CD4-positive, alpha-beta T cell treated with Interleukin-17A for 4 hours (primary cell): ENCODE results near the gene WBP1L.
"Not testable (repeated sequence)": the region's sequence is repeated elsewhere in the genome, so short reads cannot be mapped to it uniquely, and the experiment has no call there.

Experiments used
- DNase-seq: peaks from one replicate; pipeline ENCODE4 v3.0.0-alpha.2; 2020; ENCODE audit warnings: mixed read lengths

WBP1L gene

DNA sequence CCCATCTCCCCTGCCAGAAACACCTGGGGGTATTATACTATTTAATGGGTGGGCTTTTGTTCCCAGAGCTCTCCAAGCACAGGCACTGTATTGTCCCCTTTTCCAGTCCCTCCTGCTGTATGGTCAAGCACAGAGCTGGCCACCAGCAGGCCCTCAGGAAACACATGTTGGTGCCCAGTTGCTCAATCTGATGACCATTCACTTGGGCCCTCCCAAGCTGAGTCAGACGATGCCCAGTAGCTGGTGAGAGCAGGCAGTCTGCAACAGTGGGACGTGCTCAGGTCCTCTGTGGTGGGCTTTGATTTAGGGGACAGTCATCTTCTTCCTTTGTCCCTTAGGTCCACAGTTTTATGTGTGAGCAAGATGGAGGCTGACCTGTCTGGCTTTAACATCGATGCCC lies 17.5 kb upstream of the WBP1L start:
- no peak for DNase-seq

DNA sequence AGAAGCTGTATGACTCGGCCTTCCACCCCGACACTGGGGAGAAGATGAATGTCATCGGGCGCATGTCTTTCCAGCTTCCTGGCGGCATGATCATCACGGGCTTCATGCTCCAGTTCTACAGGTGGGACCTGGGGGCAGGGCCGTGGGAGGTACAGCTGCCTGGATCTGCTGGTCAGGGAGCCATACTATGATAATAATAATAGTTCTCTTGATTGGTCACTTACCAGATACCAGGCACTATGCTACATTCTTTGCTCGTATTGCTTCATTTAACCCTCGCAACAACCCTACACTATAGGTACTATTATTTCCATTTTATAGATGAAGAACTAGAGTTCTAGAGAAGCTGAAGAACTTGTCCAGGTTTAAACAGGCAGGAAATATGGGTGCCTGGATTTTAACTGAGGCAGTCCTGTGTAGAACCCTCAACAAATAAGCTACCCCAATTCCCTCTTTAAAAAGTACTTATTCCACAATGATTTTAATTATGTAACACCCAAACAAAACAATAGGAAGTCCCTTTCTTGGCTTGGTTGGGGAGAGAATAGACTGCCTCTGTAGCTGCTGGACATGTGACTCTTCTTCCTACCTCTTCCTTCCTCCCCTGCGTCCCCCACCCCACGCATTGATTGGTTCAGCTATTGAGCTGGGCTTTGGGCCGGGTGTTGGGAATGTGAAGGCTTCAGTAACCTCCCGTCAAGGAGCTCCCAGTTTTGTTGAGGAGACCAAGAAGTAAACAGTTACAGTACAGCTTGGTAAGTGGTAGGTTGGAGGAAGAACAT lies 16.5 kb upstream of the WBP1L start:
- no peak for DNase-seq

DNA sequence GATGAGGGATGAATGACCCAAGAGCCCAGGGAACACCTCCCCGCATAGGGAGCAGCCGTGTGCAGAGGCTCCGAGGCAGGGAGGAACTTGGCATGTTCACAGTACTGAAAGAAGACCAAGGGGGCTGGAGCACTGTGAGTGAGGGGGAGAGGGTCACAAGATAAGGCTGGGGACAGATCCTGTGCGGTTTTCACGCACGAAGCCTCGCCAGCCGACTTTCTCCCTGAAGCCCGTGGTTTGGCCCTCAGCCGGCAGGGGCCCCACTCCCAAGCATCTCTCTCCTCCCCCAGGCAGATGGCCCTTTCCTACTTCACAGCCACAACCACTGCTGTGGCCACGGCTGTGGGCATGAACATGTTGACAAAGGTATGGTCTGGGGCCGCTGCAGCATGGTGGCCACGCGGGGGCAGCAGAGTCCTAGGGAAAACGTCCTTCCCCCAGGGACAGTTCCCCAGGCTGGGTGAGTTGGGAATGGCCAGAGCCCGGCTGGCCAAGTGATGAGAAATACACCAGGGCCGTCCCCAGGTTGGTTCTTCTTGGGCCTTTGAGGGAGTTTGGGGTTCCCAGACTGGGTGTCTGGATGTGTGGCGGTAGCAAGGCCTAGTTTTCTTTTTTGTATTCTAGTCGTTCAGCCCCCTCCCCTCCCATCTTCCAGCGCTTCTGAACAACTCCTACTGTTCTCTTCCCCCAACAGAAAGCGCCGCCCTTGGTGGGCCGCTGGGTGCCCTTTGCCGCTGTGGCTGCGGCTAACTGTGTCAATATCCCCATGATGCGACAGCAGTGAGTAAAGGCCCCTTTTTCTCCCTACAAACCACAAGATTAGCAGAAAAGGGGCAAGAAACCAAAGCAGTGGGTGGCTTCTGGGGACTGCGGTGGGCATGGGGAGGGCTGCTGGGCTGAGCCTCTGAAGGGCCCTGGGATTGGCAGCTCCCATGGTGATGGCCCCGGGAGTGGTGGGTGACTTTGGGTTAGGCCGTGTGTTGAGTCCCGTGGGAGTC lies 14.4 kb upstream of the WBP1L start:
- peak; percentile 72 for DNase-seq

DNA sequence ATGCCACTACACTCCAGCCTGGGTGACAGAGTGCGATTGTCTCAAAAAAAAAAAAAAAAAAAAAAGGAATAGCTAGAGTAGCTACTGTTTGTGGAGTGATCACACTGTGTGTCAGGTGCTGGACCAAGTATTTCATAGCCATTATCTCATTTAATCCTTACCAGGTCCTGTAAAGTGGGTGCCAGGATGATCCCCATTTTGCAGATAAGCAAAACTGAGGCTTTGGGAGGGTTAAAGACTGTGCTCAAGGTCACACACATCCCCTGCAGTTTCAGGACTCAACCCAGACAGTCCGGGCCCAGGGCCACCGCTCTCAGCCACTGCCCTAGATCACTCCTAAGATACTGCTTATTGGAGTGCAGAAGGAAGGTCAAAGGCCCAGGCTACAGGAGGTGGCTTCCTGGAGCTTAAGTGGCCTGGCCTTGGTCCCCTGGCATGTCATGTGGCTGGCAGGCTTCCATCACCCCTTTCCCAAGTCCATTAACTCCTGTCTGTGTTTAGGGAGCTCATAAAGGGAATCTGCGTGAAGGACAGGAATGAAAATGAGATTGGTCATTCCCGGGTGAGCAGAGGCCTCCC lies 12.4 kb upstream of the WBP1L start:
- no peak for DNase-seq

DNA sequence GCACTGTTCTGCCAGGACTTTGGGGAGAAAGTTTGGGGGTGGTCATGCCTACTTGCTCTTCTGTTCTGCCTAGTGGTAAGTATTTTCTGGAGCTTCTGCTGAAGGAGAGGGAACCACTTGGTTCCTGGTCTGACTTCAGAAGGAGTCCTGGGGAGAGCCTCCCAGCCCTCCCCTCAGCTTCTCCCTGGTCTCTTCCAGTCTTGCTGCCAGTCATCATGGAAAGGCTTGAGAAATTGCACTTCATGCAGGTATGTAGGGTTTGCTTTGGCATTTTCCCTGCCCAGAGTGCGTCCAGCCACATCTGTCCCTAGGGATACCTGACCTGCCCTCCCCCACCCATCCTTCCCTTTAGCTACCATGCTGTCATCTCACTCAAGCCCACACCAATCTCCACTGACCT lies 11.1 kb upstream of the WBP1L start:
- no peak for DNase-seq

DNA sequence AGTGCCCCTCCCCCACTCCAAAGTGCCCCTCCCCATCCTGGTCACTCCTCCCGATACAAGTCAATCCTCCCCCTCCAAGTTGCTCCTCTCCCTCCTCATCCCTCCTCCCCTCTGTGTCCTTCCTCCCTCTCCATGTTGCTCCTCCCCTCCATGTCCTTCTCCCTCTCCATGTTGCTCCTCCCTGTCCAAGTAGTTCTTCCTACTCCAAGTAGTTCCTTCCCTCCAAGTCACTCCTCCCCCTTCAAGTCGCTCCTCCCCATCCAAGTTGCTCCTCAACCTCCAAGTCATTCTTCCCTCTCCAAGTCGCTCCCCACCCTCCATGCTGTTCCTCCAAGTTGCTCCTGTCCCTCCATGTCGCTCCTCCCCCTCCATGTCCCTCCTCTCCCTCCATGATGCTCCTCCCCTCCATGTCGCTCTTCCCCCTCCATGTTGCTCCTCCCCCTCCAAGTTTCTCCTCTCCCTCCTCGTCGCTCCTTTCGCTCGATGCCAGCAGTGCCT lies 8.6 kb upstream of the WBP1L start:
- no peak for DNase-seq

DNA sequence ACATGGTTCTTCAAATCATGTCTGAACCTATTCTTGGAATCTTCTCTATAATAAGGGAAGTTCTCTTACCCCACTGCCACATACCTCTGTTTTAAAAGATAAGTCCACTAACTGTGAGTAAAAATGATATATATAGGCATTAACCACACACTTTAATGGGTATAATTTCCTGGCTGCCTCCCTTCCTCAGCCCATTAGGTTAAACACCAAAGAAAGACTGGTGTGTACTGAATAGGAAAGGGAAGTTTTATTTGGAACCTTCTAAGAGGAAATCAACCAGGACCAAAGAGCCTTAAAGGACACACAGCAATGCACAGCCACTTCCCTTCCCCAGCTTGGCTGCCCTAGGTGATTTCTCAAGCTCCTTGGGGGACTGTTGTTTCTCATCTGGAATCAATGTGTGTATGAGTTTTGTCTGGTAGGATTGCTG lies 5.0 kb upstream of the WBP1L start:
- no peak for DNase-seq

DNA sequence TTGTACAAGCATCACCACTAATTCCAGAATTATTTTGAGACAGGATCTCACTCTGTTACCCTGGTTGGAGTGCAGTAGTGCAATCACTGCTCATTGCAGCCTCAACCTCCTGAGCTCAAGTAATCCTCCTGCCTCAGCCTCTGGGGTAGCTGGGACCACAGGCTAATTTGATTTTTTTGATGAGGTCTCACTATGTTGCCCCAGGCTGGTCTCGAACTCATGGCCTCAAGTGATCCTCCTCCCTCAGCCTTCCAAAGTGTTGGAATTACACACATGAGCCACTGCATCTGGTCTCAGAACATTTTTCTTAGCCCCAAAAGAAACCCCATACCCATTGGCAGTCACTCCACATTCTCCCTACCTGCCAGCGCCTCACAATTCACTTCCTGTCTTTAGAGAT lies 3.5 kb upstream of the WBP1L start:
- DNase-seq, result no peak

DNA sequence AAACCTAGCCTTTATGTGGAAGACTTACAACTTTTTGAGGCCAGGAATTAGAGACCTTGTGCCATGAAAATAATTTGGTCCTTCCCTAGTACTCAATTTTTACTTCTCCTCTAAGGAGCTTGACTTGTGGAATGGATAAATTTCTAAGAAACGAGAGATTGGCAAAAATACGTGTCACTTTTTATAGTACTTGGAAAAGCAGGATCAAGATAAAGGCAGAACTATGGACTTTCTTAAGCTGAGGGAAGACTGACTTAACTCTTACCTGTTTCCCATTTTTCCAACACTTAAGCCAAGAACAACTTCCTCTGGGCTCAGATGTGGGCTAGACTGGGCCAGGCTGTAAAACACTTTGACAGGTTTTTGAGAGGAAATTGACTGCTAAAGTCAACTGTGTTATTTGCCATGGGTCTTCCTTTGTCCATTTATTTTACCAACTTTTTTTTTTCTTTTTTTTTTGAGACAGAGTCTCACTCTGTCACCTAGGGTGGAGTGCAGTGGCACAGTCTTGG lies 2.0 kb upstream of the WBP1L start:
- no peak for DNase-seq

DNA sequence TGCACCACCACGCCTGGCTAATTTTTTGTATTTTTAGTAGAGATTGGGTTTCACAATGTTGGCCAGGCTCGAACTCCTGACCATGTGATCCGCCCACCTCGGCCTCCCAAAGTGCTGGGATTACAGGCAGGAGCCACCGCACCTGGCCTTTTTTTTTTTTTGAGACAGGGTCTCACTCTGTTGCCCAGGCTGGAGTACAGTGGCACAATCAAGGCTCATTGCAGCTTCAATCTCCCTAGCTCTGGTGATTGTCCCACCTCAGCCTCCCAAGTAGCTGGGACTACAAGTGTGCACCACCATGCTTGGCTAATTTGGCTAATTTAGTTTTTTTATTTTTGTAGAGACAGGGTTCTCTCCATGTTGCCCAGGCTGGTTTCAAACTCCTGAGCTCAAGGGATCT lies 1.4 kb upstream of the WBP1L start:
- DNase-seq, result not testable (repeated sequence)

DNA sequence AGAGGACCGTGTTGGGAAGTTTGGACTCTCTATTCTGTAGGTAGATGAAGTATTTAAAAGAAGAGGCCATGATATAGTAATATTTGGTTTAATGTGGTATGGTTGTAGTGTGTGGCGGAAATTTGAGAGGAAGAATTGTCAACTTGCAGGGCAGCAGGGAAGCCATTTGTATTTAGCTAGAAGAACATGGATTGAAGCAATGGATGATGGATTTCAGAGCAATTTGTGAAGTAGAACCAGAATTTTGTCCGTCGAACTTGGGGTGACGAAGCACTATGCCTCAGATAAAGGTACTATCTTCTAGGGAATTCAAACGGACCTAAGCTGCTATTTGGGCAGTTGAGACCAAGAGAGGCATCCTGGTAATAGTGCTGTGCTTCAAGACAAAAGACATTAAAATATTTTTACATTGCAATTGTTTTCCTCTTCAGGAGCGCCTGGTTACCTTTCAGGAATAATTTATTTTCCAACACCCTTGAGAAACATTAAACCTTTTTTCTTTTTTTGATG lies 615 bp upstream of the WBP1L start:
- no peak for DNase-seq

DNA sequence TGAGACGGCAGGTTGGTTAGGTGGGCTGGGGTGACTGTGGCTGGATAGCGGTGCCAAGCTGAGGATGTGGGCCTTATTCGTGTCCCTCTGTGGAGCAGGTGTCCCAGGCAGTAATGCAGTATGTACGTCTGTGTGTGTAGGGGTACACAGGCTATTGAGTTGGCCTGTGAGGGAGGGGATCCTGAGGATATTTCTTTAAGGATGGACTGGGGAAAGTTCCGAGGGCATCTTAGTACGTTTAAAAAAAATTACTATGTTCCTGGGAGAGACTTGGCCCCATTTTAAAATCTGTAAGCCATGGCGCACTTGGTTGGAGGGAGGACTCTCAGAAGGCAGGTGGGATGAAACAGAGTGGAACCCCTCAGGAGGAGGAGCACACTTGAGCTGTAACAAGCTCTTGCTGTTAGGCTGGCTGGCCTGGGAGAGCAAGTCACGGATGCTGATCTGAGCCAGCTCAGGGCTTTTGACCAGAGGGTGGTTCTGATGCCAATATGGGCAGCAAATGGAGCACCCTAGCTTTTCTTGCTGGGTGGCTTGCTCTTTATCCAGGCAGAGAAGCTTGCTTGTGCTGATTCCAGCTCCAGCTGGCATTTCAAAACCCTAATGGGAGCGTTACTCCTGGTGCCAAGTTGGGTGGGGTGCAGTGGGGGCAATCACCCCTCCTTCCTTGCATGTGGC lies 765 bp downstream of the WBP1L start:
- no peak for DNase-seq

DNA sequence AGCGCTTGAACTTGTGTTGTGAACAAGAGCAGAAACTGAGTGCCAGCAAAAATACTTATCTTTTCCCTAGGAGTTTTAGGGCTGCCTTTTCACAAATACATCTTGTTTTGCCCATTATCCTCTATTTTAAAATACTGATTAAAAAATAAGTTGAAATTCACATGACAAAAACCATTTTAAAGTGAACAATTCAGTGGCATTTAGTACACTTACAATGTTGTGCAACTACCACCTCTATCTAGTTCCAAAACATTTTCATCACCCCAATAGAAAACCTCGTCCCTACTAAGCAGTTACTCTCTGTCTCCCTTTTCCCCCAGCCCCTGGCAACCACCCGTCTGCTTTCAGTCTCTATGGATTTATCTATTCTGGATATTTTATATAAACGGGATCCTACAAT lies 1.4 kb downstream of the WBP1L start:
- no peak for DNase-seq

DNA sequence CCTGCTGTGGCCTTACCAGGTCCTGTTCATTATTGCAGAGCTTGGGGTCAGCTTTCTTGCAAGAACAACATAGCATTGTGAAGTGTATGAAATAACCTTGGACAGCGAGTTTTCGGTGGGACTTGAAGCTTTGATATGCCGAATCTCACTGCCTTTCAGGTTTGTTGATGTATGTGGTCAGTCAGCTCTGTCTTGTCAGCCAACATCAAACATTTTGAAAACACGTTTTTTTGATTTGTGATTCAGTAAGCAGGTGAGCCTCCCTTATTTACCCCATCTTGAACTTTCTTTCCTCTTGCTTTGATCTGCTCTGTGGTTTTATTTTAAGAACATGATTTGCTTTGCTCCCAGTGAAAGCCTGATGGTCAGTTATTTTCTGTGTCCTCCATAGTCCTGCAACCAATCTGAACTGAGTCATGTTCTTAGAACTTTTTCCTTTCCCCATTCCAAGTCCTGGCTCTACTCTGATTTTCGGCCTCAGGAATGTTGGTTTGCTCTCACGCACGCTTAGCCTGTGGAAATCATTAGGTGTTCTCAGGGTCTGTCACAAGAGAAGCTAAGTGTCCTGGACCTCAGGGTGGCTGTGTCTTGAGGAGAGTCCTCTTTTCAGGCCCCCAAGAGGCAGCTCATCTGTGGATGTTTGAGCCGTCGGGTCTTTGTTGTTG lies 8.7 kb downstream of the WBP1L start:
- no peak for DNase-seq

DNA sequence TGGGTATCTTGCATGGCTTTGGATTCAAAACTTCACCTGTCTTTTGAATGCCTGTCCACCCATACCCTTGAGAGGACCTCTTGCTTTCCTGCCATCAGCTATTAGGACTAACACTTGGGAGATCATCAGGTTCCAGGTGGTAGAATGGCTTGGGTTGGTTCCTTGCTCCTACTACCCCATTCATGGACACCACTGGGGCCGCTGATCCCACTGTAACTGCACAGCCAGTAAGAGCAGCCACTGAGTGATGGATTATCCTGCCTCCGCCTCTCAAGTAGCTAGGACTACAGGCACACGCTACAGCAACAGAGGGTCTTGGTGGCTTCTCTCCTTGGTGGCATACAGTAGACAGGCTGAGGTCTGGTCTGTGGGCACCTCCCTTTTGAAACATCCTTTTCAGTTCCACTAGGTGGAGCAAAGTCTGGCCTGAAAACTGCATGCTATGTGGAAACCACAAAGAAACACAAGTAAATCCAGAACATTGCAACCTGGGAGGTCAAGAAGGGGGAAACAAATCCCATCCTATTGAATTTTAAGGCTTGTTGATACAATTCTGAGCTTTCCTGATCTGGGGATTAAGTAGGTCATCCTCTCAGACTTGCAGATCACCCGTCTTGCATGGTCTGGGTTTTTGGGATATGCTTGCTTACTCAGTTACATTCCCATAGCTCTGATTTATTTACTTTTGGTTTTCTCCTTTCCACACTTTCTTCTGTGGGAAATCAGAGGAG lies 9.4 kb downstream of the WBP1L start:
- DNase-seq, result peak; percentile 32

DNA sequence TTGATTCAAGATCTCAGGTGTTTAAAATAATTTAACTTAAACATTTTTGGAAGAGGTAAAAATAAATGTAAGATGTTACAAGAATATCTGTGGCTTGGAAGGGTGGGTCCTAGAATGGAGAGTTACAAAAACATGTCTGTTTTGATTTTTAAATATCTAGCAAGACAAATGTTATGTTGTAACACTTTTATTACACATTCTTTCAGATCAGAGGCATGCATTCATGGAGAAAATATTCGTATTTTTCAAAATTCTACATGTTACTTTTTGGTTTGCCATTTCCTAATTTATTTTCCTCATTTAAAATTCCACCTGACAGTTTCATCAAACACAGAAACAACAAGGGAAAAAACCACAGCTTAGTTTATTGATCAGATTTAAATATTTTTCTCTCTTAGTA lies 10.0 kb downstream of the WBP1L start:
- no peak for DNase-seq

DNA sequence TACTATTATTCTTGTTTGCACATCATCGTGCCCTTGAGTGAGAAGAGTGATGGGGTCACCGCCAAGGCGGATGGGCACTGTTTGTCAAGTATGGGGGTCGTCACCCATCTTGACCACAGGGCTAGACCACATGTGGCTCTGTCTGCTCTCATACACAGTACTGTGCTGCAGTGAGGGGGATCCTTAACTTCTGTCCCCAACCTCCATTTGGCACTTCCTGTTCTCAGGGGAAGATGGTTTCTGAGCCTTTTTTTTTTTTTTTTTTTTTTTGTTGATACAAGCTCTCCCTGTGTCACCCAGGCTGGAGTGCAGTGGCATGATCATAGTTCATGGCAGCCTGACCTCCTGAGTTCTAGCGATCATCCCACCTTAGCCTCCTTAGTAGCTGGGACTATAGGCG lies 13.6 kb downstream of the WBP1L start:
- DNase-seq, result no peak

DNA sequence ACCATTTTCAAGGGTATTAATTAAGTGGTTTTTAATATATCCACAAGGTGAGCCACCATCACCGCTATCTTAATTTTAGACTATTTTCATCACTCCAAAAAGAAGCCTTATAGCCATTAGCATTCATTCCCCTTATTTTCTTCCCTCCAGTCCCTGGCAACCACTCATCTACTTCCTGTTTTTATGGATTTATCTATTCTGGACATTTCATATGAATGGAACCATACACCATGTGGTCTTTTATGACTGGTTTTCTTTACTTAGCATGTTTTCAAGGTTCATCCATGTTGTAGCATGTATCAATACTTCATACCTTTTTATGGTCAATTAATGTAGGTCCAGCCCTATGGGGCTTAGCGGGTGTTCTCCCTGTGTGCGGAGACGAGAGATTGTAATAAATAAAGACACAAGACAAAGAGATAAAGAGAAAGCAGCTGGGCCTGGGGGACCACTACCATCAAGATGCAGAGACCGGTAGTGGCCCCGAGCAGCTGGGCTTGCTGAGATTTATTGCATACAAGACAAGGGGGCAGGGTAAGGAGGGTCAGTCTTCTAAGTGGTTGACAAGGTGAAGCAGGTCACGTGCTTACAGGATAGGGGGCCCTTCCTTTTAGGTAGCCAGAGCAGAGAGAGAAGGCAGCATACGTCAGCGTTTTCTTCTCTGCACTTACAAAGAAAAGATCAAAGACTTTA lies 14.6 kb downstream of the WBP1L start:
- DNase-seq, result no peak

DNA sequence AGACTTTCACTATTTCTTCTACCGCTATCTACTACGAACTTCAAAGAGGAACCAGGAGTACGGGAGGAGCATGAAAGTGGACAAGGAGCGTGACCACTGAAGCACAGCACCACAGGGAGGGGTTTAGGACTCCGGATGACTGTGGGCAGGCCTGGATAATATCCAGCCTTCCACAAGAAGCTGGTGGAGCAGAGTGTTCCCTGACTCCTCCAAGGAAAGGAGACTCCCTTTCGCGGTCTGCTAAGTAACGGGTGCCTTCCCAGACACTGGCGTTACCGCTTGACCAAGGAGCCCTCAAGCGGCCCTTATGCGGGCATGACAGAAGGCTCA lies 15.2 kb downstream of the WBP1L start:
- DNase-seq, result not testable (repeated sequence)

DNA sequence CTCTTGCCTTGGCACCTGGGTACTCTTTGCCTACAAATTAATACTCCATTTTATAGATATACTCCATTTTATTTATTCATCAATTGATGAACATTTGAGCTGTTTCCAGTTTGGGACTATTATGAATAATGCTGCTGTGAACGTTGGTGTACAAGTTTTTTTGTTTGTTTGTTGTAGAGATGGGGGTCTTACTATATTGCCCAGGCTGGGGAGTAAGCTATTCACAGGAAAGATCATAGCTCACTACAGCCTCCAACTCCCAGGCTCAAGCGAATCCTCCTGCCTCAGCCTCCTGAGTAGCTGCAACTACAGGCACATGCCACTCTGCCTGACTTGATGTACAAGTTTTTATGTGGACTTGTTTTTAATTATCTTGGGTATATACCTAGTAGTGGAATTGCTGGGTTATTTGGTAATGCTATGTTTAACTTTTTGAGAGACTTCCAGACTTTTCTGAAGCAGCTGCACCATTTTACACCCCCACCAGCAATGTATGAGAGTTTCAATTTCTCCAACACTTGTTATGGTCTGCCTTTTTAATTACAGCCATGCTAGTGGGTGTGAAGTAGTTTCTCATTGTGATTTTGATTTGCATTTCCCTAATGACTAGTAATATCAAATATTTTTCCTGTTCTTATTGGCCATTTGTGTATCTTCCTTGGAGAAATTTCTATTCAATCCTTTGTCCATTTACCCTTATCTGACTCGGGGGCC lies 15.9 kb downstream of the WBP1L start:
- DNase-seq, result no peak
